Neural progenitor cell (in vitro differentiated cells): ENCODE measurements around the gene CARD11. TPM values are rescaled to one million over a fixed set of nuclear protein-coding genes. Genes with fewer than 3 reads are reported as not detected.

Experiments
- DNase-seq: peaks from one replicate; pipeline ENCODE4 v3.0.0-alpha.2; 2016; ENCODE audit warnings: low spot score
- H2AFZ ChIP-seq: fragments of 200-600 bp; sonication (generic); replicated peaks from 2 replicates; pipeline ENCODE4 v1.6.1; 2016; ENCODE audit warnings: antibody characterized with exemption
- H3F3A ChIP-seq: fragments of 200-600 bp; sonication (generic); 2 replicates; pipeline ENCODE4 v1.6.1; 2016; ENCODE audit warnings: antibody characterized with exemption, low read depth
- H3K27ac ChIP-seq: fragments of 200-600 bp; sonication (generic); 2 replicates; pipeline ENCODE4 v1.5.1; 2016; ENCODE audit warnings: mild to moderate bottlenecking
- H3K27me3 ChIP-seq: fragments of 200-600 bp; sonication (generic); 2 replicates; pipeline ENCODE4 v1.6.1; 2016; ENCODE audit warnings: mild to moderate bottlenecking, moderate library complexity
- H3K36me3 ChIP-seq: fragments of 200-600 bp; sonication (generic); 2 replicates; pipeline ENCODE4 v1.5.1; 2016
- H3K4me1 ChIP-seq: fragments of 200-600 bp; sonication (generic); 2 replicates; pipeline ENCODE4 v1.6.1; 2016; ENCODE audit warnings: mixed run types
- H3K4me2 ChIP-seq: fragments of 200-600 bp; sonication (generic); 2 replicates; pipeline ENCODE4 v1.6.1; 2016
- H3K4me3 ChIP-seq: fragments of 200-600 bp; sonication (generic); 2 replicates; pipeline ENCODE4 v1.5.1; 2016
- H3K79me2 ChIP-seq: fragments of 200-600 bp; sonication (generic); 2 replicates; pipeline ENCODE4 v1.6.1; 2016; ENCODE audit warnings: low read depth
- H3K9ac ChIP-seq: fragments of 200-600 bp; sonication (generic); 2 replicates; pipeline ENCODE4 v1.6.1; 2016
- H3K9me3 ChIP-seq: fragments of 200-600 bp; sonication (generic); 2 replicates; pipeline ENCODE4 v1.5.1; 2016; ENCODE audit warnings: low read depth
- H4K20me1 ChIP-seq: fragments of 200-600 bp; sonication (generic); 2 replicates; pipeline ENCODE4 v1.6.1; 2016; ENCODE audit warnings: low read depth
- H3K27ac Mint-ChIP-seq: 3 replicates; pipeline ENCODE4 v1.8.0; 2021; ENCODE audit warnings: mixed read lengths
- H3K27me3 Mint-ChIP-seq: 2 replicates; pipeline ENCODE4 v1.8.0; 2022; ENCODE audit warnings: low read depth, mild to moderate bottlenecking, inconsistent platforms, moderate library complexity, mixed read lengths; ENCODE audit not compliant: insufficient read depth
- H3K36me3 Mint-ChIP-seq: 3 replicates; pipeline ENCODE4 v1.8.0; 2021; ENCODE audit warnings: mixed read lengths
- H3K4me1 Mint-ChIP-seq: 3 replicates; pipeline ENCODE4 v1.8.0; 2021; ENCODE audit warnings: mixed read lengths
- H3K4me3 Mint-ChIP-seq: 3 replicates; pipeline ENCODE4 v1.8.0; 2021; ENCODE audit warnings: mild to moderate bottlenecking, moderate library complexity, mixed read lengths
- H3K9me3 Mint-ChIP-seq: 3 replicates; pipeline ENCODE4 v1.8.0; 2020; ENCODE audit warnings: mixed read lengths
- EZH2 ChIP-seq: fragments of 200-600 bp; sonication (generic); IDR thresholded peaks from 2 replicates; pipeline ENCODE4 v1.6.1; 2017; ENCODE audit warnings: antibody characterized with exemption, mild to moderate bottlenecking, moderate library complexity
- EZH2phosphoT487 ChIP-seq: fragments of 200-600 bp; sonication (generic); IDR thresholded peaks from 2 replicates; pipeline ENCODE4 v1.6.1; 2017; ENCODE audit warnings: antibody characterized with exemption
- total RNA-seq: library from RNA; depleted of rRNA; stranded (reverse); fragments of >200 nt; gene quantifications from 2 replicates; pipeline ENCODE4 v1.2.3, GENCODE V29; 2015; ENCODE audit warnings: low replicate concordance
- TF ChIP-seq, protein P1 (sequence below): fragments of 200-600 bp; sonication (generic); IDR thresholded peaks from 2 replicates; pipeline ENCODE4 v1.5.1; 2017; ENCODE audit warnings: antibody characterized with exemption, mild to moderate bottlenecking

CARD11 gene
- total RNA-seq, 1 donor from 2014 or later: 0.75 TPM

DNA sequence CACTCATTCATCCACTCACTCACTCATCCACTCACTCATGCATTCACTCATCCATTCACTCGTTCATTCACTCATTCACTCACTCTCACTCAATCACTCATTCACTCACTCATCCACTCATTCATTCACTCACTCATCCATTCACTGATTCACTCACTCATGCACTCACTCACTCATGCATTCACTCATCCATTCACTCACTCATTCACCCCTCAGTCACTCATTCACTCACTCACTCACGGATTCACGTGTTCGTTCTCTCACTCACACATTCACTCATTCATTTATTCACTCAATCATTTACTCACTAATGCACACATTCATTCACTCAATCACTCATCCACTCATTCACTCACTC is 73.4 kb downstream of the CARD11 start:
- no peaks in the 10 kb centered on the region for H3K4me1 Mint-ChIP-seq
- no peaks in the 10 kb centered on the region for H3K9me3 ChIP-seq
- TF ChIP-seq, protein P1, sequence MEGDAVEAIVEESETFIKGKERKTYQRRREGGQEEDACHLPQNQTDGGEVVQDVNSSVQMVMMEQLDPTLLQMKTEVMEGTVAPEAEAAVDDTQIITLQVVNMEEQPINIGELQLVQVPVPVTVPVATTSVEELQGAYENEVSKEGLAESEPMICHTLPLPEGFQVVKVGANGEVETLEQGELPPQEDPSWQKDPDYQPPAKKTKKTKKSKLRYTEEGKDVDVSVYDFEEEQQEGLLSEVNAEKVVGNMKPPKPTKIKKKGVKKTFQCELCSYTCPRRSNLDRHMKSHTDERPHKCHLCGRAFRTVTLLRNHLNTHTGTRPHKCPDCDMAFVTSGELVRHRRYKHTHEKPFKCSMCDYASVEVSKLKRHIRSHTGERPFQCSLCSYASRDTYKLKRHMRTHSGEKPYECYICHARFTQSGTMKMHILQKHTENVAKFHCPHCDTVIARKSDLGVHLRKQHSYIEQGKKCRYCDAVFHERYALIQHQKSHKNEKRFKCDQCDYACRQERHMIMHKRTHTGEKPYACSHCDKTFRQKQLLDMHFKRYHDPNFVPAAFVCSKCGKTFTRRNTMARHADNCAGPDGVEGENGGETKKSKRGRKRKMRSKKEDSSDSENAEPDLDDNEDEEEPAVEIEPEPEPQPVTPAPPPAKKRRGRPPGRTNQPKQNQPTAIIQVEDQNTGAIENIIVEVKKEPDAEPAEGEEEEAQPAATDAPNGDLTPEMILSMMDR: no peak
- TF ChIP-seq EZH2 (no peak), EZH2phosphoT487 (no peak)
- no peak for DNase-seq
- H2AFZ ChIP-seq: no peak overlapping the region
- H4K20me1 ChIP-seq: no peaks in the 10 kb centered on the region
- H3K4me3 Mint-ChIP-seq: no peak overlapping the region
- H3K27me3 ChIP-seq: no peaks in the 10 kb centered on the region
- H3K36me3 ChIP-seq: no peaks in the 10 kb centered on the region
- H3K4me3 ChIP-seq: no peak overlapping the region
- H3K4me2 ChIP-seq: no peak overlapping the region
- no peaks in the 10 kb centered on the region for H3K36me3 Mint-ChIP-seq
- no peaks in the 10 kb centered on the region for H3K79me2 ChIP-seq
- peaks cover 6% of the 10 kb centered on the region for H3K9me3 Mint-ChIP-seq
- no peak overlapping the region for H3K27ac ChIP-seq
- no peak overlapping the region for H3K9ac ChIP-seq
- H3F3A ChIP-seq: no peaks in the 10 kb centered on the region
- H3K4me1 ChIP-seq: no peaks in the 10 kb centered on the region
- no peak overlapping the region for H3K27ac Mint-ChIP-seq
- H3K27me3 Mint-ChIP-seq: peaks cover 4% of the 10 kb centered on the region

DNA sequence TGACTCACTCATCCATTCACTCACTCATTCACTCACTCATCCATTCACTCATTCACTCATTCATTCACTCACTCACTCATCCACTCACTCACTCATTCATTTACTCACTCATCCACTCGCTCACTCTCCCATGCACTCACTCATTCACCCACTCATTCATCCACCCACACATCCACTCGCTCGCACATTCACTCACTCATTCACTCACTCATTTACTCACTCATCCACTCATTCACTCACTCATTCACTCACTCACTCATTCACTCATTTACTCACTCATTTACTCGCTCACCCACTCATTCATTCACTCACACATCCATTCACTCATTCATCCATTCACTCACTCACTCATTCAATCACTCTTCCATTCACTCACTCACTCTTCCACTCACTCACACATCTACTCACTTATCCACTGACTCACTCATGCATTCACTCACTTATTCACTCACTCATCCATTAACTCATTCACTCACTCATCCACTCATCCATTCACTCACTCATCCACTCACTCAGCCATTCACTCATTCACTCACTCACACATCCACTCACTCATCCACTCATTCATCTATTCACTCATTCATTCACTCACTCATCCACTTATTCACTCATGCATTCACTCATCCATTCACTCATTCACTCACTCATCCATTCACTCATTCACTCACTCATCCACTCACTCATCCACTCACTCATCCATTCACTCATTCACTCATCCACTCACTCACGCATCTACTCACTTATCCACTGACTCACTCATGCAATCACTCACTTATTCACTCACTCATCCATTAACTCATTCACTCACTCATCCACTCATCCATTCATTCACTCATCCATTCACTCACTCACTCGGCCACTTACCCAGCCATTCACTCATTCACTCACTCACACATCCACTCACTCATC is 74.0 kb downstream of the CARD11 start:
- no peak for DNase-seq
- peaks cover 4% of the 10 kb centered on the region for H3K27me3 Mint-ChIP-seq
- H3K36me3 Mint-ChIP-seq: no peaks in the 10 kb centered on the region
- Histone ChIP-seq H3K27ac (no peak overlapping the region), H2AFZ (no peak overlapping the region), H3K9ac (no peak overlapping the region), H4K20me1 (no peaks in the 10 kb centered on the region), H3K9me3 (no peaks in the 10 kb centered on the region), H3K4me2 (no peak overlapping the region), H3K4me3 (no peak overlapping the region), H3K36me3 (no peaks in the 10 kb centered on the region), H3K79me2 (no peaks in the 10 kb centered on the region), H3K4me1 (no peaks in the 10 kb centered on the region), H3K27me3 (no peaks in the 10 kb centered on the region), H3F3A (no peaks in the 10 kb centered on the region)
- H3K27ac Mint-ChIP-seq: no peak overlapping the region
- TF ChIP-seq, protein P1: no peak
- no peak for TF ChIP-seq EZH2
- no peak for TF ChIP-seq EZH2phosphoT487
- H3K4me3 Mint-ChIP-seq: no peak overlapping the region
- no peaks in the 10 kb centered on the region for H3K4me1 Mint-ChIP-seq
- H3K9me3 Mint-ChIP-seq: peaks cover 9% of the 10 kb centered on the region

DNA sequence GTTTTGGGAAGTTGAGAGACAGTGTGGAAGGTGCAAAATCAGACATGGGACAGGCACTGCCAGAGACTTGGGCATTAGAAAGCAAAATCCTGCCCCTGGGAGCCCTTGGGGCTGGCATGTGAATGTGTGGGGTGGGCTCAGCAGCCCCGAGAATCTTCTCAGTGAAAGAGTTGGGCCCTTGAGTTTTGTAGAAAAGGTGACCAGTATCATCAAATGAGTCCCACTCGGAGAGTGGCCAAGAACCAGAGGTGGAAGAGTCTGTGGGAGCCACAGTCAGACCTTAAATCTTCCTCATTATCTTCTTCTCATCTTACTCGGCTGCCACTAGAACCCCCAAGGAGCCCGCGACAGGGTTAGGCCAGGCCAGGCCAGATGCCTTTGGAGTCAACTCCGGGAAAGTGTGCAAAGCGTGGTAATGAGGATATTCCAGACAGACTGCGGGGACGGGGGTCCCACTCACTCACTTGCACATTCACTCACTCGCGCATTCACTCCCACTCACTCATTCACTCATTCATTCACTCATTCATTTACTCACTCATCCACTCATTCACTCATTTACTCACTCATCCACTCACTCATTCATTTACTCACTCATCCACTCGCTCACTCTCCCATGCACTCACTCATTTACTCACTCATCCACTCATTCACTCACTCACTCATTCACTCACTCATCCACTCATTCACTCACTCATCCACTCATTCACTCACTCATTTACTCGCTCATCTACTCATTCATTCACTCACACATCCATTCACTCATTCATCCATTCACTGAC is 74.9 kb downstream of the CARD11 start:
- no peak for DNase-seq
- no peaks in the 10 kb centered on the region for H3F3A ChIP-seq
- Mint-ChIP-seq H3K9me3 (peaks cover 10% of the 10 kb centered on the region), H3K4me1 (no peaks in the 10 kb centered on the region), H3K4me3 (no peak overlapping the region), H3K27ac (no peak overlapping the region), H3K36me3 (no peaks in the 10 kb centered on the region), H3K27me3 (peaks cover 4% of the 10 kb centered on the region)
- H3K4me2 ChIP-seq: no peak overlapping the region
- H3K27me3 ChIP-seq: no peaks in the 10 kb centered on the region
- no peaks in the 10 kb centered on the region for H3K9me3 ChIP-seq
- H2AFZ ChIP-seq: no peak overlapping the region
- no peaks in the 10 kb centered on the region for H3K4me1 ChIP-seq
- no peak overlapping the region for H3K4me3 ChIP-seq
- TF ChIP-seq EZH2phosphoT487: no peak
- H3K36me3 ChIP-seq: no peaks in the 10 kb centered on the region
- no peaks in the 10 kb centered on the region for H4K20me1 ChIP-seq
- H3K9ac ChIP-seq: no peak overlapping the region
- H3K79me2 ChIP-seq: no peaks in the 10 kb centered on the region
- H3K27ac ChIP-seq: no peak overlapping the region
